Thyroid gland (tissue), 4 donors: ENCODE results near the gene MYO1E.

Experiments used
- CTCF ChIP-seq, 6 experiments: fragments of 200-600 bp in 3 of 6; fragments of 450-650 bp in 3 of 6; sonication (generic) in 3 of 6; IDR thresholded peaks; one replicate each; pipeline ENCODE4 v1.5.1; 2016 to 2019; ENCODE audit warnings: antibody characterized with exemption in 6 of 6, mild to moderate bottlenecking in 2 of 6, inconsistent platforms in 1 of 6, moderate library complexity in 1 of 6
- POLR2A ChIP-seq, 2 donors: fragments of 450-650 bp; IDR thresholded peaks; one replicate each; pipeline ENCODE4 v1.6.1; 2017; ENCODE audit warnings: antibody characterized with exemption in 2 of 2, mild to moderate bottlenecking in 2 of 2, moderate library complexity in 1 of 2

- TF ChIP-seq CTCF (IDR thresholded peaks at IDR 0.05) (no peak), POLR2A (IDR thresholded peaks at IDR 0.05) (no peak)
Observed at GRCh38 chr15:59385171-59385570, 12.5 kb upstream of the MYO1E start.
